DOHH2 (cell line): ENCODE data around the gene SEC16A.

ENCODE experiments used
- CTCF ChIP-seq: fragments of 200-600 bp; sonication (generic); IDR thresholded peaks from one replicate; pipeline ENCODE4 v1.5.1; 2014; ENCODE audit warnings: antibody characterized with exemption, mild to moderate bottlenecking, low read depth, low read length; ENCODE audit not compliant: poor library complexity, severe bottlenecking
- EZH2phosphoT487 ChIP-seq: fragments of 200-600 bp; sonication (generic); IDR thresholded peaks from 2 replicates; pipeline ENCODE4 v1.6.1; 2017; ENCODE audit warnings: borderline replicate concordance, mild to moderate bottlenecking, antibody characterized with exemption, low read length, moderate library complexity, mixed read lengths

- TF ChIP-seq CTCF (no peak), EZH2phosphoT487 (no peak)
Measured at GRCh38 chr9:136403538-136403914, 79.3 kb downstream of the SEC16A start.
